GM12892 (cell line): ENCODE measurements around the gene PHOX2A.

Experiments used
- POLR2A ChIP-seq: IDR thresholded peaks from 2 replicates; pipeline ENCODE4 v1.6.1; 2011; ENCODE audit warnings: low read depth, low read length, control low read depth
- POLR2AphosphoS5 ChIP-seq: IDR thresholded peaks from 2 replicates; pipeline ENCODE4 v1.6.1; 2011; ENCODE audit warnings: low read depth, low read length, control low read depth

GRCh38 chr11:72283947-72284346 is 40.0 kb upstream of the PHOX2A start:
- TF ChIP-seq POLR2A (no peak), POLR2AphosphoS5 (no peak)
